GM12878 (cell line): ENCODE data around the gene MAP3K5. TPM values are rescaled to one million over a fixed set of nuclear protein-coding genes. Genes with fewer than 3 reads are reported as not detected.

ENCODE experiments used
- ATAC-seq: fragments of 200-7000 bp; cut with Tn5 transposase; 3 replicates; pipeline ENCODE4 v1.9.1; 2020; ENCODE audit warnings: mild to moderate bottlenecking, moderate library complexity
- BruUV-seq: library from RNA; stranded (reverse); fragments of 400-500 nt; replicated peaks from 2 replicates; lab custom pipeline; 2021; lab: Mats Ljungman, UMichigan
- CTCF ChIA-PET: fragments of 300-600 bp; sonication (Branson Sonifier 250); formaldehyde crosslinking; extraction: SDS; loops from one replicate; lab custom pipeline; 2021; ENCODE audit warnings: inconsistent platforms; lab: Yijun Ruan, JAX
- POLR2A ChIA-PET: fragments of 350-600 bp; formaldehyde crosslinking; extraction: SDS; loops from one replicate; lab custom pipeline; 2021; ENCODE audit warnings: inconsistent platforms; lab: Charles Lee
- RAD21 ChIA-PET: fragments of 300-600 bp; sonication (Branson Sonifier 250); formaldehyde crosslinking; loops from one replicate; lab custom pipeline; 2023; ENCODE audit warnings: antibody characterized with exemption; ENCODE audit not compliant: unreplicated experiment; lab: Charles Lee
- SMC1A ChIA-PET: fragments of 300-600 bp; sonication (Branson Sonifier 250); formaldehyde crosslinking; loops from one replicate; lab custom pipeline; 2023; ENCODE audit not compliant: unreplicated experiment, uncharacterized antibody; lab: Charles Lee
- DNase-seq: peaks from one replicate; pipeline ENCODE4 v3.0.0-alpha.2; 2011; ENCODE audit warnings: low read depth, low spot score
- FAIRE-seq: peaks from 3 replicates; lab custom pipeline; 2011; peaks lifted over from hg19 to GRCh38; lab: Jason Lieb, UNC
- H2AFZ ChIP-seq: 2 replicates; pipeline ENCODE4 v1.6.0; 2011; ENCODE audit warnings: low read depth, low read length, control low read depth; ENCODE audit not compliant: control insufficient read depth
- H3K27ac ChIP-seq: 2 replicates; pipeline ENCODE4 v1.5.1; 2011; ENCODE audit warnings: control low read depth; ENCODE audit not compliant: control insufficient read depth, insufficient read depth
- H3K27me3 ChIP-seq, 2 experiments: replicated peaks in 1 of 2; 2 replicates each; pipeline versions ENCODE4 v1.6.0 to v1.6.1; 2011; ENCODE audit warnings: low read length in 1 of 2; ENCODE audit not compliant: control insufficient read depth in 2 of 2, insufficient read depth in 2 of 2
- H3K36me3 ChIP-seq, 2 experiments: 2 replicates each; pipeline ENCODE4 v1.5.1; 2011; ENCODE audit warnings: low read length in 1 of 2; ENCODE audit not compliant: control insufficient read depth in 2 of 2, insufficient read depth in 2 of 2
- H3K4me1 ChIP-seq: 2 replicates; pipeline ENCODE4 v1.6.1; 2011; ENCODE audit warnings: mild to moderate bottlenecking, low read length, moderate library complexity, mixed read lengths; ENCODE audit not compliant: control insufficient read depth, insufficient read depth
- H3K4me2 ChIP-seq: 2 replicates; pipeline ENCODE4 v1.6.0; 2011; ENCODE audit warnings: control low read depth; ENCODE audit not compliant: control insufficient read depth, insufficient read depth
- H3K4me3 ChIP-seq: fragments of 200-600 bp; sonication (generic); 2 replicates; pipeline ENCODE4 v1.5.1; 2016
- H3K79me2 ChIP-seq: 2 replicates; pipeline ENCODE4 v1.6.0; 2011; ENCODE audit warnings: low read length; ENCODE audit not compliant: control insufficient read depth, insufficient read depth
- H3K9ac ChIP-seq: 2 replicates; pipeline ENCODE4 v1.8.0; 2011; ENCODE audit warnings: low read length, control low read depth, mixed read lengths; ENCODE audit not compliant: control insufficient read depth, insufficient read depth
- H3K9me3 ChIP-seq: replicated peaks from 3 replicates; pipeline ENCODE4 v1.5.1; 2011; ENCODE audit warnings: mild to moderate bottlenecking, low read length; ENCODE audit not compliant: control insufficient read depth, insufficient read depth
- H4K20me1 ChIP-seq: 2 replicates; pipeline ENCODE4 v1.6.0; 2011; ENCODE audit not compliant: control insufficient read depth, insufficient read depth
- ATF7 ChIP-seq: fragments of 450-650 bp; IDR thresholded peaks from 2 replicates; pipeline ENCODE4 v1.6.1; 2016; ENCODE audit warnings: low read depth, mild to moderate bottlenecking
- BMI1 ChIP-seq: fragments of 450-650 bp; IDR thresholded peaks from 2 replicates; pipeline ENCODE4 v1.6.1; 2016; ENCODE audit warnings: mild to moderate bottlenecking, moderate library complexity, borderline replicate concordance
- DPF2 ChIP-seq: fragments of 450-650 bp; IDR thresholded peaks from 2 replicates; pipeline ENCODE4 v1.6.1; 2017; ENCODE audit warnings: mild to moderate bottlenecking
- HDAC2 ChIP-seq: fragments of 200-600 bp; sonication (generic); IDR thresholded peaks from 2 replicates; pipeline ENCODE4 v1.6.1; 2017
- KLF5 ChIP-seq: fragments of 450-650 bp; IDR thresholded peaks from 2 replicates; pipeline ENCODE4 v1.6.1; 2014; ENCODE audit warnings: mild to moderate bottlenecking; ENCODE audit not compliant: partially characterized antibody
- NBN ChIP-seq: fragments of 450-650 bp; IDR thresholded peaks from 2 replicates; pipeline ENCODE4 v1.6.1; 2016
- PML ChIP-seq: IDR thresholded peaks from 2 replicates; pipeline ENCODE4 v1.6.1; 2012; ENCODE audit warnings: low read length, inconsistent platforms
- POLR2AphosphoS5 ChIP-seq: IDR thresholded peaks from 2 replicates; pipeline ENCODE4 v1.6.1; 2011; ENCODE audit warnings: mild to moderate bottlenecking, low read length, inconsistent platforms
- RUNX3 ChIP-seq: IDR thresholded peaks from 2 replicates; pipeline ENCODE4 v1.6.1; 2012; ENCODE audit warnings: low read length, inconsistent platforms
- SIX5 ChIP-seq: IDR thresholded peaks from 2 replicates; pipeline ENCODE4 v1.6.1; 2011; ENCODE audit warnings: mild to moderate bottlenecking, low read depth, low read length, moderate library complexity; ENCODE audit not compliant: severe bottlenecking
- SMAD1 ChIP-seq: fragments of 450-650 bp; IDR thresholded peaks from 2 replicates; pipeline ENCODE4 v1.6.1; 2018; ENCODE audit warnings: mild to moderate bottlenecking, low read depth; ENCODE audit not compliant: partially characterized antibody
- TARDBP ChIP-seq: IDR thresholded peaks from 2 replicates; pipeline ENCODE4 v1.6.1; 2016; ENCODE audit warnings: borderline replicate concordance
- ZNF384 ChIP-seq: IDR thresholded peaks from 2 replicates; pipeline ENCODE4 v1.6.1; 2012; ENCODE audit warnings: low read depth, mild to moderate bottlenecking, low read length, improper control_type of control experiment, borderline replicate concordance
- WGBS: methylation state at CpG from one replicate; pipeline ENCODE4 v1.1.6; 2016; ENCODE audit warnings: low lambda C conversion rate; ENCODE audit not compliant: insufficient replicate concordance, insufficient coverage; ENCODE audit errors: missing lambda C conversion rate; 5-methylcytosine and 5-hydroxymethylcytosine counted together
- in situ Hi-C: fragments of 300-500 bp; cut with MboI; formaldehyde crosslinking; loops from 9 replicates; pipeline ENCODE4 v1.14.3; 2018; ENCODE audit warnings: mixed read lengths
- intact Hi-C: fragments of 100-400 bp; cut with micrococcal nuclease; formaldehyde crosslinking; loops from one replicate; pipeline ENCODE4 v1.14.2; 2022; ENCODE audit not compliant: unreplicated experiment
- polyA plus RNA-seq, 11 experiments: library from polyadenylated mRNA; depleted of rRNA in 4 of 11; unstranded in 6 of 11; stranded (reverse) in 5 of 11; fragments of >200 nt; fragmentation: Nextera tagmentation in 4 of 11; fragmentation: Illumina TruSeq in 1 of 11; extraction: Ambion mirVana in 4 of 11; extraction: Trizol in 1 of 11; gene quantifications; 1 replicate in 1 of 11; 2 replicates in 10 of 11; pipeline versions ENCODE4 v1.2.1 to v1.2.3, GENCODE V29; 2011 to 2016; ENCODE audit warnings: inconsistent platforms in 2 of 11, missing spikeins in 2 of 11, low read depth in 1 of 11
- total RNA-seq, 4 experiments: library from RNA; depleted of rRNA in 3 of 4; stranded (reverse); fragments of >200 nt in 3 of 4; fragmentation: Illumina TruSeq in 1 of 4; extraction: Trizol in 1 of 4; gene quantifications; 2 replicates each; pipeline versions ENCODE4 v1.2.1 to v1.2.3, GENCODE V29; 2013 to 2021
- TF ChIP-seq, protein P1 (sequence below): fragments of 450-650 bp; IDR thresholded peaks from 2 replicates; pipeline ENCODE4 v1.6.1; 2017; ENCODE audit warnings: low read depth, mild to moderate bottlenecking, moderate library complexity

Gene MAP3K5
- total and polyA plus RNA-seq, 10 of the 15 experiments (the other 5 are each of a cell fraction or from before 2014, with no cell fraction given): 5.4 to 34.3 (median 26.4) TPM

DNA sequence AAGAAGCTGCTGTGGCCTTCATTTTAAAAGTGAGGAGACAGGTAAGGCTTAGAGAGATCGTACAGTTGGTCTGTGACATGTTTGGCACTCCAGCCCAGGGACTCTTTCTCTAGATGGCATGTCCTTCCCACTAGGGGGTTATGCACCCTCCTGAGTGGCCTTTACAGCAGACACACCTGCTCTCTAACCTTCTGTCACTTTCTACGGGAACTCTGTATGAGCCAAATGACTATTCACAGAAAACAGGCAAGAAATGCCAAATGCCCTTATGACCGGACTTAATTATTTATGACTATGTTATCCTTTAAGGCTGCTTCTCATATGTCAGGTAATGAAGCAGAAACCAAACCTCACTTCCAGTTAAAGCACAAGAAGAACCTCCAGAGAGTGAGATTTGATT lies 91.2 kb downstream of the MAP3K5 start:
- ChIA-PET POLR2A (interaction anchor here (0.8 to 1.6 kb wide), 3 partner anchors 17 to 91 kb away, joined by 3 to 5 read pairs (median 3); no protein-coding TSS in a partner anchor), RAD21 (interaction anchor here (1.0 to 1.5 kb wide), 2 partner anchors 23 to 91 kb away, joined by 3 read pairs; partner anchors contain the start of gene MAP3K5), SMC1A (interaction anchor here (0.5 to 5.3 kb wide), 9 partner anchors 9 to 101 kb away, joined by 3 to 27 read pairs (median 4); partner anchors contain the start of gene MAP3K5), CTCF (interaction anchor here (1.3 to 2.9 kb wide), 4 partner anchors 56 to 91 kb away, joined by 3 to 11 read pairs (median 5); partner anchors contain the start of gene MAP3K5)
- no peak for FAIRE-seq
- Histone ChIP-seq H3K27me3 (no peaks in the 10 kb centered on the region), H3K27ac (peak overlapping the region; percentile 21; the same call in 1 of the 2 replicates), H3K4me1 (no peaks in the 10 kb centered on the region), H3K4me2 (no peak overlapping the region), H3K36me3 (peaks cover 2 to 41% of the 10 kb centered on the region in 2 experiments), H4K20me1 (no peaks in the 10 kb centered on the region), H3K9me3 (no peaks in the 10 kb centered on the region), H3K9ac (no peak overlapping the region; the same call in 1 of the 2 replicates), H3K79me2 (peaks cover 41% of the 10 kb centered on the region), H2AFZ (no peak overlapping the region), H3K4me3 (no peak overlapping the region)
- TF ChIP-seq DPF2: no peak
- no peak for TF ChIP-seq KLF5
- no peak for TF ChIP-seq ATF7
- no peak for TF ChIP-seq ZNF384
- no peak for TF ChIP-seq BMI1
- TF ChIP-seq RUNX3: no peak
- TF ChIP-seq, protein P1, sequence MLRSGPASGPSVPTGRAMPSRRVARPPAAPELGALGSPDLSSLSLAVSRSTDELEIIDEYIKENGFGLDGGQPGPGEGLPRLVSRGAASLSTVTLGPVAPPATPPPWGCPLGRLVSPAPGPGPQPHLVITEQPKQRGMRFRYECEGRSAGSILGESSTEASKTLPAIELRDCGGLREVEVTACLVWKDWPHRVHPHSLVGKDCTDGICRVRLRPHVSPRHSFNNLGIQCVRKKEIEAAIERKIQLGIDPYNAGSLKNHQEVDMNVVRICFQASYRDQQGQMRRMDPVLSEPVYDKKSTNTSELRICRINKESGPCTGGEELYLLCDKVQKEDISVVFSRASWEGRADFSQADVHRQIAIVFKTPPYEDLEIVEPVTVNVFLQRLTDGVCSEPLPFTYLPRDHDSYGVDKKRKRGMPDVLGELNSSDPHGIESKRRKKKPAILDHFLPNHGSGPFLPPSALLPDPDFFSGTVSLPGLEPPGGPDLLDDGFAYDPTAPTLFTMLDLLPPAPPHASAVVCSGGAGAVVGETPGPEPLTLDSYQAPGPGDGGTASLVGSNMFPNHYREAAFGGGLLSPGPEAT: no peak
- no peak for TF ChIP-seq PML
- TF ChIP-seq TARDBP: no peak
- no peak for TF ChIP-seq SMAD1
- TF ChIP-seq HDAC2: no peak
- TF ChIP-seq NBN: no peak
- TF ChIP-seq POLR2AphosphoS5: no peak
- no peak for TF ChIP-seq SIX5
- in situ Hi-C loops: no loop called here
- intact Hi-C loops: no loop called here
- DNase-seq: no peak
- no TSS peak for BruUV-seq
- 95% methylated on average over 3 of the region's 3 CpGs for WGBS
- ATAC-seq: peak; percentile 49
